Caco-2 (cell line): ENCODE measurements around the gene TBC1D2. TPM values are rescaled to one million over a fixed set of nuclear protein-coding genes. Genes with fewer than 3 reads are reported as not detected.
"Not testable (repeated sequence)": the region's sequence is repeated elsewhere in the genome, so short reads cannot be mapped to it uniquely, and the experiment has no call there.

Experiments used
- BruUV-seq: library from RNA; stranded (reverse); fragments of 400-500 nt; replicated peaks from 2 replicates; lab custom pipeline; 2021; lab: Mats Ljungman, UMichigan
- CTCF ChIA-PET: fragments of 300-600 bp; sonication (Branson Sonifier 250); formaldehyde crosslinking; loops from one replicate; lab custom pipeline; 2022; ENCODE audit warnings: antibody characterized with exemption; lab: Charles Lee
- POLR2A ChIA-PET: fragments of 300-600 bp; sonication (Branson Sonifier 250); formaldehyde crosslinking; loops from one replicate; lab custom pipeline; 2022; ENCODE audit warnings: antibody characterized with exemption; lab: Charles Lee
- DNase-seq, 2 experiments: peaks; one replicate each; pipeline versions ENCODE4 v3.0.0 to v3.0.0-alpha.2; 2020 to 2022
- H3K27me3 ChIP-seq: replicated peaks from 2 replicates; pipeline ENCODE4 v1.6.0; 2011; ENCODE audit warnings: low read length; ENCODE audit not compliant: control insufficient read depth, insufficient read depth
- H3K36me3 ChIP-seq: 2 replicates; pipeline ENCODE4 v1.5.1; 2011; ENCODE audit warnings: low read length; ENCODE audit not compliant: control insufficient read depth, insufficient read depth
- H3K4me1 ChIP-seq: fragments of 250-450 bp; sonication (Bioruptor Pico); 2 replicates; pipeline ENCODE4 v1.5.1; 2020; ENCODE audit warnings: mild to moderate bottlenecking
- H3K4me3 ChIP-seq: 2 replicates; pipeline ENCODE4 v1.5.1; 2011; ENCODE audit warnings: low read depth, mild to moderate bottlenecking, control low read depth, low read length
- H3K9me3 ChIP-seq: fragments of 250-450 bp; sonication (Bioruptor Pico); 2 replicates; pipeline ENCODE4 v1.5.1; 2020; ENCODE audit warnings: mild to moderate bottlenecking, moderate library complexity
- H3K27ac Mint-ChIP-seq: one replicate; pipeline ENCODE4 v1.8.0; 2022; ENCODE audit warnings: mixed read lengths; ENCODE audit not compliant: unreplicated experiment
- H3K27me3 Mint-ChIP-seq: one replicate; pipeline ENCODE4 v1.8.0; 2022; ENCODE audit warnings: mixed read lengths; ENCODE audit not compliant: insufficient read depth, unreplicated experiment
- H3K36me3 Mint-ChIP-seq: one replicate; pipeline ENCODE4 v1.8.0; 2022; ENCODE audit warnings: mild to moderate bottlenecking, mixed read lengths; ENCODE audit not compliant: insufficient read depth, unreplicated experiment
- H3K4me1 Mint-ChIP-seq: one replicate; pipeline ENCODE4 v1.8.0; 2022; ENCODE audit warnings: low read depth, mixed read lengths; ENCODE audit not compliant: unreplicated experiment
- H3K4me3 Mint-ChIP-seq: one replicate; pipeline ENCODE4 v1.8.0; 2022; ENCODE audit warnings: mild to moderate bottlenecking, moderate library complexity, mixed read lengths; ENCODE audit not compliant: unreplicated experiment
- H3K9me3 Mint-ChIP-seq: one replicate; pipeline ENCODE4 v1.8.0; 2022; ENCODE audit warnings: mixed read lengths; ENCODE audit not compliant: unreplicated experiment
- intact Hi-C: fragments of 100-400 bp; cut with micrococcal nuclease; formaldehyde crosslinking; loops from one replicate; pipeline ENCODE4 v1.10.0; 2022; ENCODE audit not compliant: unreplicated experiment
- total RNA-seq: library from RNA; stranded (reverse); gene quantifications from 2 replicates; pipeline ENCODE4 v1.2.3, GENCODE V29; 2022
- TF ChIP-seq, protein P1 (sequence below), 2 experiments: fragments of 200-600 bp in 1 of 2; IDR thresholded peaks; 1 replicate in 1 of 2; 2 replicates in 1 of 2; pipeline versions ENCODE4 v1.5.1 to v1.8.0; 2011 to 2022; ENCODE audit warnings: antibody characterized with exemption in 1 of 2, control low read depth in 1 of 2, inconsistent platforms in 1 of 2, low read depth in 1 of 2, low read length in 1 of 2, mild to moderate bottlenecking in 1 of 2, moderate library complexity in 1 of 2; ENCODE audit not compliant: insufficient read depth in 1 of 2, severe bottlenecking in 1 of 2, unreplicated experiment in 1 of 2

TBC1D2 gene
- total RNA-seq, 1 experiment from 2014 or later = 8.5 TPM

- no peak overlapping the region for H3K4me3 ChIP-seq
- H3K4me1 ChIP-seq = peaks cover 5% of the 10 kb centered on the region
- DNase-seq = no peak
- H3K9me3 ChIP-seq = no peaks in the 10 kb centered on the region
- no TSS peak for BruUV-seq
- no peaks in the 10 kb centered on the region for H3K27me3 ChIP-seq
- intact Hi-C loops = no loop called here
- POLR2A ChIA-PET = interaction anchor here (0.7 kb wide), 1 partner anchor 721 kb away, joined by 3 read pairs; no protein-coding TSS in a partner anchor
- no peaks in the 10 kb centered on the region for H3K27me3 Mint-ChIP-seq
- TF ChIP-seq, protein P1, sequence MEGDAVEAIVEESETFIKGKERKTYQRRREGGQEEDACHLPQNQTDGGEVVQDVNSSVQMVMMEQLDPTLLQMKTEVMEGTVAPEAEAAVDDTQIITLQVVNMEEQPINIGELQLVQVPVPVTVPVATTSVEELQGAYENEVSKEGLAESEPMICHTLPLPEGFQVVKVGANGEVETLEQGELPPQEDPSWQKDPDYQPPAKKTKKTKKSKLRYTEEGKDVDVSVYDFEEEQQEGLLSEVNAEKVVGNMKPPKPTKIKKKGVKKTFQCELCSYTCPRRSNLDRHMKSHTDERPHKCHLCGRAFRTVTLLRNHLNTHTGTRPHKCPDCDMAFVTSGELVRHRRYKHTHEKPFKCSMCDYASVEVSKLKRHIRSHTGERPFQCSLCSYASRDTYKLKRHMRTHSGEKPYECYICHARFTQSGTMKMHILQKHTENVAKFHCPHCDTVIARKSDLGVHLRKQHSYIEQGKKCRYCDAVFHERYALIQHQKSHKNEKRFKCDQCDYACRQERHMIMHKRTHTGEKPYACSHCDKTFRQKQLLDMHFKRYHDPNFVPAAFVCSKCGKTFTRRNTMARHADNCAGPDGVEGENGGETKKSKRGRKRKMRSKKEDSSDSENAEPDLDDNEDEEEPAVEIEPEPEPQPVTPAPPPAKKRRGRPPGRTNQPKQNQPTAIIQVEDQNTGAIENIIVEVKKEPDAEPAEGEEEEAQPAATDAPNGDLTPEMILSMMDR (IDR thresholded peaks at IDR 0.05; ENCODE audit: insufficient read depth in 1 of 2, low read depth in 1 of 2, low read length in 1 of 2, severe bottlenecking in 1 of 2, unreplicated experiment in 1 of 2) = no peak
- no peaks in the 10 kb centered on the region for H3K36me3 Mint-ChIP-seq
- H3K9me3 Mint-ChIP-seq = no peaks in the 10 kb centered on the region
- peaks cover 9% of the 10 kb centered on the region for H3K4me1 Mint-ChIP-seq
- H3K27ac Mint-ChIP-seq = no peak overlapping the region
- no peaks in the 10 kb centered on the region for H3K36me3 ChIP-seq
- H3K4me3 Mint-ChIP-seq = no peak overlapping the region
- CTCF ChIA-PET = no interaction called here
Measured at GRCh38 chr9:98284754-98285153, 29.3 kb upstream of the TBC1D2 start.

DNA sequence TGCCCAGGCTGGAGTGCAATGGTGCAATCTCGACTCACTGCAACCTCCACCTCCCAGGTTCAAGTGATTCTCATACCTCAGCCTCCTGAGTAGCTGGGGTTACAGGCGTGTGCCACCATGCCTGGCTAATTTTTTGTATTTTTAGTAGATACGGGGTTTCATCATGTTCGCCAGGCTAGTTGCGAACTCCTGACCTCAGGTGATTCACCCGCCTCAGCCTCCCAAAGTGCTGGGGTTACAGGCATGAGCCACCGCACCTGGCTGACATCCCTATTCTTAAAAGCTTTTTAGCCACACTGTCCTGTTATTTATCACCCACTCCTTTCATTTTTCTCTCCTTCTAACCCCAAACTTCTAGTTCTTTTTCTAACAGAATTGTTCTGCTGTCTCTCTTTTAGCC is 27.7 kb upstream of the TBC1D2 start:
- POLR2A ChIA-PET, H3K4me3 ChIP-seq, H3K4me1 Mint-ChIP-seq, H3K4me3 Mint-ChIP-seq, H3K27ac Mint-ChIP-seq, BruUV-seq, H3K27me3 ChIP-seq, H3K4me1 ChIP-seq, H3K27me3 Mint-ChIP-seq, H3K9me3 Mint-ChIP-seq, CTCF ChIA-PET, DNase-seq, H3K36me3 ChIP-seq, H3K9me3 ChIP-seq, H3K36me3 Mint-ChIP-seq, intact Hi-C loops: not testable (repeated sequence)

DNA sequence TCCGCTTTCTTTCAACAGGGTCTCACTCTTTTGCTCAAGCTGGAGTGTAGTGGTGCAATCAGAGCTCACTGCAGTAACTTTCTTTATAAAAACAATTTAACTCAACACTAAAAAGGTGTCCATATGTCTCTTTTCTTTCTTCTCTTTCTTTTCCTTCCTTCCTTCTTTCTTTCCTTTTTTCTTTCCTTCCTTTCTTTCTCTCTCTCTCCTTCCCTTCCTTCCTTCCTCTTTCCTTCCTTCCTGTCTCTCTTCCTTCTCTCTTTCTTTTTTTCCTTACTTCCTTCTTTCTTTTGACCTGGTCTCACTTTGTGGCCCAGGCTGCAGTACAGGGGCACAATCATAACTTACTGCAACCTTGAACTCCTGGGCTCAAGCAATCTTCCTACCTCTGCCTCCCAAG is 25.8 kb upstream of the TBC1D2 start:
- H3K27me3 ChIP-seq = no peaks in the 10 kb centered on the region
- no peaks in the 10 kb centered on the region for H3K36me3 Mint-ChIP-seq
- no peak for DNase-seq
- TF ChIP-seq, protein P1 (IDR thresholded peaks at IDR 0.05; ENCODE audit: insufficient read depth in 1 of 2, low read depth in 1 of 2, low read length in 1 of 2, severe bottlenecking in 1 of 2, unreplicated experiment in 1 of 2) = no peak
- no peak overlapping the region for H3K4me3 ChIP-seq
- peaks cover 8% of the 10 kb centered on the region for H3K4me1 ChIP-seq
- no peak overlapping the region for H3K4me3 Mint-ChIP-seq
- no peaks in the 10 kb centered on the region for H3K4me1 Mint-ChIP-seq
- ChIA-PET POLR2A (no interaction called here), CTCF (interaction anchor here (0.6 kb wide), 1 partner anchor 24 kb away, joined by 4 read pairs; no protein-coding TSS in a partner anchor)
- H3K27ac Mint-ChIP-seq = no peak overlapping the region
- no peaks in the 10 kb centered on the region for H3K27me3 Mint-ChIP-seq
- no peaks in the 10 kb centered on the region; the same call in none of the 2 replicates for H3K9me3 ChIP-seq
- H3K9me3 Mint-ChIP-seq = no peaks in the 10 kb centered on the region
- no peaks in the 10 kb centered on the region for H3K36me3 ChIP-seq
- BruUV-seq = no TSS peak
- intact Hi-C loops = no loop called here

- Histone ChIP-seq H3K36me3 (no peaks in the 10 kb centered on the region), H3K4me3 (no peak overlapping the region), H3K4me1 (peaks cover 8% of the 10 kb centered on the region), H3K9me3 (no peaks in the 10 kb centered on the region; the same call in none of the 2 replicates), H3K27me3 (no peaks in the 10 kb centered on the region)
- Mint-ChIP-seq H3K27me3 (no peaks in the 10 kb centered on the region), H3K4me1 (no peaks in the 10 kb centered on the region), H3K9me3 (no peaks in the 10 kb centered on the region), H3K27ac (no peak overlapping the region), H3K4me3 (no peak overlapping the region), H3K36me3 (no peaks in the 10 kb centered on the region)
- TF ChIP-seq, protein P1 (IDR thresholded peaks at IDR 0.05; ENCODE audit: insufficient read depth in 1 of 2, low read depth in 1 of 2, low read length in 1 of 2, severe bottlenecking in 1 of 2, unreplicated experiment in 1 of 2) = no peak
- no TSS peak for BruUV-seq
- ChIA-PET CTCF (no interaction called here), POLR2A (no interaction called here)
- DNase-seq = no peak
- intact Hi-C loops = no loop called here
Measured at GRCh38 chr9:98280574-98280973, 25.1 kb upstream of the TBC1D2 start.
